HG02763 (cell line): Measurements from ENCODE around the gene ZNF699.
"Not testable (repeated sequence)": the region's sequence is repeated elsewhere in the genome, so short reads cannot be mapped to it uniquely, and the experiment has no call there.

Source experiments
- ATAC-seq: cut with Tn5 transposase; IDR thresholded peaks from one replicate; pipeline ENCODE4 v1.9.1; 2021; ENCODE audit warnings: mild to moderate bottlenecking, moderate library complexity; ENCODE audit not compliant: unreplicated experiment

The ZNF699 gene

DNA sequence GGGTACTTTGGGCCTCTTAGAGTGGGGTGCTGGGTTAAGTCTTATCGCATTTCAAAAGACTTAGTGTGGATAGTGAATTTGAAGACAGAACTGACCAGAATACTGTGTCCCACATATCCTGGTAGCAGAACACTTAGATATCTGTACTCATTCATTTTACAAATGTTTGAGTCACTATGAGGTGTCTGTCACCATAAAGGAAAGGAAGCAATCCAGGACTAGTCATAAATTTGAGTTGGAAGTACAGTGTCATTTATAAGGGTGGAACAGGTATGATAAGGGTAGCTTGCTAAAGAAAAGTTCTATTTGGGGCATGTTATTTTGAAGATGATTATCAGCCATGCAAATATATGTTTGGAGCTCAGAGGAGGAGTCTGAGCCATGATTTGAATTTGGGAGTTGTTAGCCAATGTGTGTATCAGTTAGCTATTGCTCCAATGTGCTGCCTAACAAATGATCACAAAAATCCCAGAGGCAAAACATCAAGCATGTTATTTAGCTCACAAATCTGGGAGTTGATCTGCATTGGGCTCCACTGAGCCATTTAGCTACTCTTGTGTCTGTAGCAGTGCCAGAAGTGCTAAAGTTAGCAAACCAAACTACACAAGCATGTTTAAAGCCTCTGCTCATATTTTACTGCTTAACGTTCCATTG, 20.3 kb downstream of the ZNF699 start:
- no peak for ATAC-seq

DNA sequence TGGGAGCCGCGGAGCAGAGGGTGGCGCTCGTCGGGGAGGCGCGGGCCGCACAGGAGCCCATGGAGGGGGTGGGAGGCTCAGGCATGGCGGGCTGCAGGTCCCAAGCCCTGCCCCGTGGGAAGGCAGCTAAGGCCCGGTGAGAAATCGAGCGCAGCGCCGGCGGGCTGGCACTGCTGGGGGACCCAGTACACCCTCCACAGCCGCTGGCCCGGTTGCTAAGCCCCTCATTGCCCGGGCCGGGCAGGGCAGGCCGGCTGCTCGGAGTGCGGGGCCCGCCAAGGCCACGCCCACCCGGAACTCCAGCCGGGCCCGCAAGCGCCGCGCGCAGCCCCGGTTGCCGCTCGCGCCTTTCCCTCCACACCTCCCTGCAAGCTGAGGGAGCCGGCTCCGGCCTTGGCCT, 26.2 kb downstream of the ZNF699 start:
- not testable (repeated sequence) for ATAC-seq

DNA sequence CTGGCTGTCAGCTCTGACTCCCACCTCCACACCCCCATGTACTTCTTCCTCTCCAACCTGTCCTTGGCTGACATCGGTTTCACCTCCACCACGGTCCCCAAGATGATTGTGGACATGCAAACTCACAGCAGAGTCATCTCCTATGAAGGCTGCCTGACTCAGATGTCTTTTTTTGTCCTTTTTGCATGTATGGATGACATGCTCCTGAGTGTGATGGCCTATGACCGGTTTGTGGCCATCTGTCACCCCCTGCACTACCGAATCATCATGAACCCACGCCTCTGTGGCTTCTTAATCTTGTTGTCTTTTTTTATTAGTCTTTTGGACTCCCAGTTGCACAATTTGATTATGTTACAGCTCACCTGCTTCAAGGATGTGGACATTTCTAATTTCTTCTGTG, 58.4 kb downstream of the ZNF699 start:
- ATAC-seq = no peak

DNA sequence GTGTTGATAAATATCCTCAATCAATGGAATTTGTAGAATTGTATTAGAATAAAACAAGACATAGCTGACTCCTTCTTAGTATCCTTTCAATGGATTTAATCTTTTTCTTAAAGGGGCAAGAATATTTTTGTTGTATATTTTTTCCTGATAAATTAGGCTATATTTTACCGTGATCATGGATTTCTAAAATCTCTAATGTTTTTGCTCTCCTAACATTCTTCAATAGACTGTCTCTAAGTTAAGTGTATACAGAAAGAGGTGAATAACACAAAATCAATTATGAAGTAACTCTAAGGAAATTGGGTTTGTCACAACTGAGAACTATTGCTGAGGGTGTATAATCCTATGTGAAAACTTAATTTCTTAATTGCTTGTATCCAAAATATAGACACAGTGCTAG, 59.0 kb downstream of the ZNF699 start, which contains the start of gene OR7E24:
Gene OR7E24, plus strand, starts transcription at position 301 of the 400 bp plus-strand sequence. CDS start 114 bp downstream, outside the sequence.
- no peak for ATAC-seq
